Activated naive CD4-positive, alpha-beta T cell treated with anti-CD3 and anti-CD28 coated beads for 36 hours (primary cell): ENCODE results near the gene GAB2. TPM values are rescaled to one million over a fixed set of nuclear protein-coding genes. Genes with fewer than 3 reads are reported as not detected.

Source experiments
- CTCF ChIA-PET: fragments of 350-600 bp; sonication (Branson Sonifier 250); formaldehyde crosslinking; loops from one replicate; lab custom pipeline; 2021; ENCODE audit warnings: antibody characterized with exemption; lab: Charles Lee
- DNase-seq: peaks from one replicate; pipeline ENCODE4 v3.0.0-alpha.2; 2020
- H3K27ac Mint-ChIP-seq: one replicate; pipeline ENCODE4 v1.8.0; 2021; ENCODE audit warnings: mild to moderate bottlenecking, mixed read lengths
- H3K27me3 Mint-ChIP-seq: one replicate; pipeline ENCODE4 v1.8.0; 2021; ENCODE audit warnings: low read depth, mixed read lengths
- H3K36me3 Mint-ChIP-seq: one replicate; pipeline ENCODE4 v1.8.0; 2021; ENCODE audit warnings: low read depth, mixed read lengths
- H3K4me1 Mint-ChIP-seq: one replicate; pipeline ENCODE4 v1.8.0; 2021; ENCODE audit warnings: low read depth, mixed read lengths
- H3K4me3 Mint-ChIP-seq: one replicate; pipeline ENCODE4 v1.8.0; 2021; ENCODE audit warnings: mild to moderate bottlenecking, moderate library complexity, mixed read lengths
- H3K9me3 Mint-ChIP-seq: one replicate; pipeline ENCODE4 v1.8.0; 2021; ENCODE audit warnings: mixed read lengths
- intact Hi-C: fragments of 100-400 bp; cut with micrococcal nuclease; formaldehyde crosslinking; loops from one replicate; pipeline ENCODE4 v1.15.1; 2023
- total RNA-seq, 2 experiments: library from RNA; stranded (reverse); gene quantifications; one replicate each; pipeline ENCODE4 v1.2.3, GENCODE V29; 2021

Gene GAB2
- total RNA-seq, 2 experiments from 2014 or later, result 1.6 to 2.7 TPM

DNA sequence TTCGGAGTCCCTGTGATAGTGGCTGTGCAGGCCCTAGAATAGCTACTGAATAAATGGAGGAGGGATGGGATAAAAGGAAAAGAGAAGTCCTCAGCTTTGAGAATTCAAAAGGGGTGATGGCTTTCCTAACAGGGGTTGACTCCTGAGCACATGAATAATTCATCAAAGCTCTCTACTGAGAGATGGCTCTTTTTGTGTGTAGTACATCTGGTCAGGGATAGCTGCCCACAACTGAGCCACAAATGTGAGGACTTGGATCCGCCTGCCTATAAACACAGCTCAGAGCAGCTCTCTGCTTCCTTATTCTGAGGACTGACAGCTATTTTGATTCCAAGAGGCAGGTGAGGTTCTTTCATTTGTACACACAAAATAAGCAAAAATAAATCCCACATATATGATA lies 146.6 kb downstream of the GAB2 start:
- CTCF ChIA-PET, result no interaction called here
- no peaks in the 10 kb centered on the region for H3K27me3 Mint-ChIP-seq
- DNase-seq, result no peak
- H3K4me3 Mint-ChIP-seq, result no peak overlapping the region
- H3K4me1 Mint-ChIP-seq, result no peaks in the 10 kb centered on the region
- no peak overlapping the region for H3K27ac Mint-ChIP-seq
- peaks cover 17% of the 10 kb centered on the region for H3K9me3 Mint-ChIP-seq
- peaks cover 10% of the 10 kb centered on the region for H3K36me3 Mint-ChIP-seq
- intact Hi-C loops, result no loop called here

DNA sequence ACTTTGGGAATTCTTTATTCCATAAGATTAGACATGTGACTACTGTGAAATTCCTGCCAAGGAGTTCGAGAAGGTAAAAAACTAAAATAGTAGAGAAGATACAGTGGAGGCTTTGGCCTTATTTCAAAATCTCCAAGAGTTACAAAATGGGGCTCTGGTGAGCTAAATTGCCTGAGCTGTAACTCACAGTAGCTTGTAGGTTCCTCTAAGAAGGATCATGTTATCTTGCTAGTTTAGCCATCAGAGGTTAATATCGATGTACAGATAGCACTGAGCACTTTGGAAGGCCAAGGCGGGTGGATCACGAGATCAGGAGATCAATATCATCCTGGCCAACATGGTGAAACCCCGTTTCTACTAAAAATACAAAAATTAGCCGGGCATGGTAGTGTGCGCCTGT lies 147.8 kb downstream of the GAB2 start:
- Mint-ChIP-seq H3K4me3 (no peak overlapping the region), H3K27me3 (no peaks in the 10 kb centered on the region), H3K36me3 (peaks cover 10% of the 10 kb centered on the region), H3K4me1 (no peaks in the 10 kb centered on the region), H3K27ac (no peak overlapping the region), H3K9me3 (peaks cover 17% of the 10 kb centered on the region)
- intact Hi-C loops, result no loop called here
- CTCF ChIA-PET, result no interaction called here
- no peak for DNase-seq

DNA sequence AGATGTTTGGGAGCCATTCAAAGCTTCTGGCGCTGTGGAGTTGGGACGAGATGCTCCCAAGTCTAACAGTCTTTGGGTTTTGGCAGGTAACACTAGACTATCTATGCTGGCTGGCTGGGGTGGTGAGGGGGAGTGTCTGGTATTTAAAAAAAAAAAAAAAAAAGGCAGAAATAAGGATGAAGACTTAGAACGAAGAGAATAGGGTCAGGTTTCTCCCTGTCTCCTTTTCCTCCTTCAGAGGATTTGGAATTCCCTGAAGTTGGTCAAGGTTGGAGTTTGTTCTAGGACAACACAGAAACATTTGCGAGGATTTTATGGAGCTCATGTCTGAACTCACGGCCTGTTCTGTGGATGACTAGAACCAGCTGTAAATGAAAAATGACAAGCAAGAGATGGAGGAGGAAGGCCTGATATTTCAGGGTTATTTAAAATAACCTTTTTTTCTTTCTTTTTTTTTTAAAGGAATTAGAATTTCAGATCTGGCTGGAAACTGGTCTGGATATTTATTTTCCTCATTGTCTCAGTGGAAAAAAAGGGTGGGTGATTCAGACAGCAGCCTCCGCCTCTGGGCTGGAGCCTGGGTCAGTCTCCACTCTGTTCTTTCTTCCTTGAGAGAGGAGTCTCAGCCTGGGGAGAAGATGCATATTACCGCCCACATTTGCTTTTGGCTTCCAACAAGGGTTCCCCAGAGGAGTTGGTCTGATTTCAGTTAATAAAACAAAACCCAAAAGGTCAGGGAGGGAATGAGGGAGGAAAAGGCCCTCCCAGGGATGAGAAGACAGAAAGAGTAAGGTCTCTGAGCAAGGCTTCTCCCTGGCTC lies 148.8 kb downstream of the GAB2 start:
- no peak overlapping the region for H3K4me3 Mint-ChIP-seq
- no peaks in the 10 kb centered on the region for H3K4me1 Mint-ChIP-seq
- peaks cover 17% of the 10 kb centered on the region for H3K9me3 Mint-ChIP-seq
- no peaks in the 10 kb centered on the region for H3K27me3 Mint-ChIP-seq
- CTCF ChIA-PET, result interaction anchor here (0.7 to 0.8 kb wide), 3 partner anchors 40 to 282 kb away, joined by 3 to 4 read pairs (median 3); no protein-coding TSS in a partner anchor
- intact Hi-C loops, result no loop called here
- peaks cover 10% of the 10 kb centered on the region for H3K36me3 Mint-ChIP-seq
- no peak overlapping the region for H3K27ac Mint-ChIP-seq
- no peak for DNase-seq

- intact Hi-C loops, result no loop called here
- no peaks in the 10 kb centered on the region for H3K27me3 Mint-ChIP-seq
- no peaks in the 10 kb centered on the region for H3K9me3 Mint-ChIP-seq
- no peaks in the 10 kb centered on the region for H3K36me3 Mint-ChIP-seq
- no peak overlapping the region for H3K27ac Mint-ChIP-seq
- no peak for DNase-seq
- no peak overlapping the region for H3K4me3 Mint-ChIP-seq
- CTCF ChIA-PET, result no interaction called here
- no peaks in the 10 kb centered on the region for H3K4me1 Mint-ChIP-seq
Measured at GRCh38 chr11:78266451-78266850, 151.2 kb downstream of the GAB2 start.

DNA sequence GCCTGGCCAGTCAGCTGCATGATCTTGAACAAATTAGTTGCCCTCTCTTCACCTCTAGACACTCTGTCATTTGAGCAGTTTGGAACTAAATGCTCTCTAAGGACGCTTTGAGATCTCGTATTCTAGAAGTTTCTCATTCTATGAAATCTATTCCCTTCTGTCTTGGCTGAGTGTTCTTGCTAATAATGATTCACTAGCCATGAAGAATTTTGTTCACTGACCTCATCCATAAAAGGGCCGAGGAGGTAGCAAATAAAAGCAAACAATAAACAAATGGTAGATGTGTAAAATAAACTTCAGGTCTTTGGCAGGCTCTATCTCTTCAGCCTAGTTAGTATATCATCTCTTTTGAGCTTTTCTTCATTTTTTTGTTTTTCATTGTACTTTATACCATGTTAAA lies 152.3 kb downstream of the GAB2 start:
- no peaks in the 10 kb centered on the region for H3K27me3 Mint-ChIP-seq
- CTCF ChIA-PET, result no interaction called here
- no peak for DNase-seq
- no peaks in the 10 kb centered on the region for H3K9me3 Mint-ChIP-seq
- intact Hi-C loops, result no loop called here
- H3K4me1 Mint-ChIP-seq, result no peaks in the 10 kb centered on the region
- no peak overlapping the region for H3K27ac Mint-ChIP-seq
- no peaks in the 10 kb centered on the region for H3K36me3 Mint-ChIP-seq
- H3K4me3 Mint-ChIP-seq, result no peak overlapping the region

DNA sequence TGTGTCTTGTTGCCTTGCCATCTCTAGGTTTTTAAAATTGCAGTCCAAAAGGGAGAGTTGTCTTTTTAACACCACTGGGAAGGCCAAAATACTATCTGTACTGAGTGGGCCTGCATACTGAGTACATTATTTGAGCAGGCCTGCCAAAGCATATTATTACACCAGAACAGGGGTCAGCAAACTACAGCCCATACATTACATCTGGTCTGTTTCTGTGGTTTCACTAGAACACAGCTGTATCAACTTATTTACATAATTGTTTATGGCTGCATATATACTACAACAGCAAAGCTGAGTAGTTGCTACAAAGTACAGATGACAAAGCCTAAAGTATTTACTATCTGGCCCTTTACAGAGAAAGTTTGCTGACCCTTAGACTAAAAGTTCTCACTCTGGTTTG lies 154.9 kb downstream of the GAB2 start:
- Mint-ChIP-seq H3K27ac (no peak overlapping the region), H3K36me3 (no peaks in the 10 kb centered on the region), H3K27me3 (no peaks in the 10 kb centered on the region), H3K4me1 (no peaks in the 10 kb centered on the region), H3K9me3 (no peaks in the 10 kb centered on the region), H3K4me3 (no peak overlapping the region)
- CTCF ChIA-PET, result no interaction called here
- intact Hi-C loops, result no loop called here
- DNase-seq, result no peak

GRCh38 chr11:78262238-78262637 lies 155.4 kb downstream of the GAB2 start:
- Mint-ChIP-seq H3K36me3 (no peaks in the 10 kb centered on the region), H3K9me3 (no peaks in the 10 kb centered on the region), H3K4me1 (no peaks in the 10 kb centered on the region), H3K4me3 (no peak overlapping the region), H3K27me3 (no peaks in the 10 kb centered on the region), H3K27ac (no peak overlapping the region)
- DNase-seq, result no peak
- intact Hi-C loops, result no loop called here
- CTCF ChIA-PET, result no interaction called here

GRCh38 chr11:78261828-78262227 lies 155.8 kb downstream of the GAB2 start:
- H3K27ac Mint-ChIP-seq, result no peak overlapping the region
- H3K4me1 Mint-ChIP-seq, result no peaks in the 10 kb centered on the region
- no peak overlapping the region for H3K4me3 Mint-ChIP-seq
- intact Hi-C loops, result no loop called here
- DNase-seq, result no peak
- H3K27me3 Mint-ChIP-seq, result no peaks in the 10 kb centered on the region
- CTCF ChIA-PET, result no interaction called here
- no peaks in the 10 kb centered on the region for H3K36me3 Mint-ChIP-seq
- no peaks in the 10 kb centered on the region for H3K9me3 Mint-ChIP-seq

GRCh38 chr11:78261367-78261766 lies 156.3 kb downstream of the GAB2 start:
- Mint-ChIP-seq H3K27me3 (no peaks in the 10 kb centered on the region), H3K4me3 (no peak overlapping the region), H3K4me1 (no peaks in the 10 kb centered on the region), H3K36me3 (no peaks in the 10 kb centered on the region), H3K9me3 (no peaks in the 10 kb centered on the region), H3K27ac (no peak overlapping the region)
- no peak for DNase-seq
- CTCF ChIA-PET, result interaction anchor here (1.4 kb wide), 1 partner anchor 33 kb away, joined by 4 read pairs; no protein-coding TSS in a partner anchor
- intact Hi-C loops, result no loop called here

- CTCF ChIA-PET, result interaction anchor here (1.4 kb wide), 1 partner anchor 32 kb away, joined by 4 read pairs; no protein-coding TSS in a partner anchor
- no peaks in the 10 kb centered on the region for H3K36me3 Mint-ChIP-seq
- H3K4me1 Mint-ChIP-seq, result no peaks in the 10 kb centered on the region
- no peaks in the 10 kb centered on the region for H3K27me3 Mint-ChIP-seq
- intact Hi-C loops, result no loop called here
- no peak for DNase-seq
- H3K4me3 Mint-ChIP-seq, result no peak overlapping the region
- no peak overlapping the region for H3K27ac Mint-ChIP-seq
- no peaks in the 10 kb centered on the region for H3K9me3 Mint-ChIP-seq
Measured at GRCh38 chr11:78259777-78260487, 157.7 kb downstream of the GAB2 start.

GRCh38 chr11:78257654-78258053 lies 160.0 kb downstream of the GAB2 start:
- Mint-ChIP-seq H3K9me3 (no peaks in the 10 kb centered on the region), H3K36me3 (no peaks in the 10 kb centered on the region), H3K4me3 (no peak overlapping the region), H3K27me3 (no peaks in the 10 kb centered on the region), H3K4me1 (no peaks in the 10 kb centered on the region), H3K27ac (no peak overlapping the region)
- CTCF ChIA-PET, result interaction anchor here (0.9 kb wide), 1 partner anchor 118 kb away, joined by 3 read pairs; the partner anchor contains the start of gene ALG8
- intact Hi-C loops, result no loop called here
- no peak for DNase-seq

DNA sequence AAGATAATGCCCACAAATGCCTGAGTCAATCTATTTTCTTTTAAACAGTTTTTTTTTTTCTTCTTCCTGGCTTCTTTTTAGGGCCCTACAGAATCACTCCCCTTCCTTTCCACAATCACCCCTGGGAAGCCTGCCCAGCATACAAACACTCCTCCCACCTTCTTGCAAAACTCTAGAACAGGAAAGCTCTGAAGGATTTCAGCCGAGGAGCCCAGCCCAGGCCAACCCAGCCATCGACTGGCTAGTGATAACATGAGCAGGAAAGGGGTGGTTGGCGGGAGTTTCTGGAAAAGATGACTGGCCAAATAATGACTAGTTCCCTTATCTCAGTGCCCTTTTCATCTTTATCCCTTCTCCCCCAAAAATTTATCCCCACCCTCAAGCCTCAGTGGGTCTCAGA lies 160.7 kb downstream of the GAB2 start:
- H3K36me3 Mint-ChIP-seq, result no peaks in the 10 kb centered on the region
- H3K27ac Mint-ChIP-seq, result no peak overlapping the region
- no peak for DNase-seq
- CTCF ChIA-PET, result no interaction called here
- intact Hi-C loops, result no loop called here
- H3K9me3 Mint-ChIP-seq, result no peaks in the 10 kb centered on the region
- no peak overlapping the region for H3K4me3 Mint-ChIP-seq
- H3K4me1 Mint-ChIP-seq, result no peaks in the 10 kb centered on the region
- no peaks in the 10 kb centered on the region for H3K27me3 Mint-ChIP-seq

DNA sequence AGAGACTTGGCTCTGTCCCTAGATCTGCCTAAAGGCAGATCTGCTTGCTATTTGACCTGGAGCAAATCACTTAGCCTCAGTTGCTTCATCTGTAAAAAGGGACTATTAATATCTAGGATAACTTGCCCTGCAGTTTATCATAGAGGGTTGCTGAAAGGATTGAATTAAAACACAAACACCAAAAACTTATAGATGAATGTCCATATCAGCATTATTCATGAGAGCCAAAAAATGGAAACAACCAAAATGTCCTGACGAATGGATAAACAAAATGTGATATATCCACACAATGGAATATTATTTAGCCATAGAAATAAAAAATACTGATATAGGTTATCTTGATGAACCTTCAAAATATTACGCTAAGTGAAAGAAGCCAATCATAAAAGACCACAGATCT lies 161.7 kb downstream of the GAB2 start:
- DNase-seq, result no peak
- no peak overlapping the region for H3K4me3 Mint-ChIP-seq
- H3K4me1 Mint-ChIP-seq, result no peaks in the 10 kb centered on the region
- CTCF ChIA-PET, result no interaction called here
- intact Hi-C loops, result no loop called here
- no peaks in the 10 kb centered on the region for H3K27me3 Mint-ChIP-seq
- H3K27ac Mint-ChIP-seq, result no peak overlapping the region
- no peaks in the 10 kb centered on the region for H3K9me3 Mint-ChIP-seq
- H3K36me3 Mint-ChIP-seq, result no peaks in the 10 kb centered on the region
